Activated CD4-positive, alpha-beta T cell treated with anti-CD3 and anti-CD28 coated beads for 24 hours (primary cell): ENCODE results near the gene ATF7IP2.
"Not testable (repeated sequence)": the region's sequence is repeated elsewhere in the genome, so short reads cannot be mapped to it uniquely, and the experiment has no call there.

Source experiments
- DNase-seq, 2 donors: peaks; one replicate each; pipeline ENCODE4 v3.0.0-alpha.2; 2020; ENCODE audit warnings: low read depth in 2 of 2

ATF7IP2 gene

GRCh38 chr16:10385725-10386516, at the start of gene ATF7IP2:
Gene ATF7IP2, plus strand, starts transcription at chr16:10386061. Its CDS starts 44,560 bp downstream, at chr16:10430621.
- DNase-seq = peak; percentile 84 to 87

GRCh38 chr16:10338426-10338825, 47.4 kb upstream of the ATF7IP2 start:
- DNase-seq = no peak

- DNase-seq = no peak
These were observed 45.8 kb upstream of the ATF7IP2 start for GRCh38 chr16:10339777-10340732.

- DNase-seq = no peak
These were observed 42.6 kb upstream of the ATF7IP2 start for GRCh38 chr16:10343124-10343760.

GRCh38 chr16:10344699-10345098, 41.2 kb upstream of the ATF7IP2 start:
- DNase-seq = not testable (repeated sequence)

- no peak for DNase-seq
These were observed 40.2 kb upstream of the ATF7IP2 start for GRCh38 chr16:10345629-10346028.

- no peak for DNase-seq
These were observed 36.0 kb upstream of the ATF7IP2 start for GRCh38 chr16:10349851-10350250.

- no peak for DNase-seq
These were observed 33.6 kb upstream of the ATF7IP2 start for GRCh38 chr16:10352262-10352661.

- DNase-seq = no peak
These were observed 30.3 kb upstream of the ATF7IP2 start for GRCh38 chr16:10355589-10355988.

- DNase-seq = no peak
These were observed 28.7 kb upstream of the ATF7IP2 start for GRCh38 chr16:10356870-10357842.

- not testable (repeated sequence) for DNase-seq
These were observed 24.1 kb upstream of the ATF7IP2 start for GRCh38 chr16:10361747-10362076.

- DNase-seq = no peak
These were observed 23.6 kb upstream of the ATF7IP2 start for GRCh38 chr16:10362077-10362863.

- not testable (repeated sequence) for DNase-seq
These were observed 23.0 kb upstream of the ATF7IP2 start for GRCh38 chr16:10362864-10363197.

- not testable (repeated sequence) for DNase-seq
These were observed 19.2 kb upstream of the ATF7IP2 start for GRCh38 chr16:10366619-10367018.

GRCh38 chr16:10367616-10368188, 18.2 kb upstream of the ATF7IP2 start:
- DNase-seq = no peak

GRCh38 chr16:10368969-10369551, 16.8 kb upstream of the ATF7IP2 start:
- DNase-seq = no peak

- DNase-seq = no peak
These were observed 15.7 kb upstream of the ATF7IP2 start for GRCh38 chr16:10370096-10370726.

- no peak for DNase-seq
These were observed 14.3 kb upstream of the ATF7IP2 start for GRCh38 chr16:10371592-10371991.

- no peak for DNase-seq
These were observed 12.3 kb upstream of the ATF7IP2 start for GRCh38 chr16:10373556-10373955.
